ENCODE measurements around the gene UBB. TPM values are rescaled to one million over a fixed set of nuclear protein-coding genes. Genes with fewer than 3 reads are reported as not detected.

UBB gene
- total RNA-seq, 1 experiment from 2014 or later = 1,900 TPM

DNA sequence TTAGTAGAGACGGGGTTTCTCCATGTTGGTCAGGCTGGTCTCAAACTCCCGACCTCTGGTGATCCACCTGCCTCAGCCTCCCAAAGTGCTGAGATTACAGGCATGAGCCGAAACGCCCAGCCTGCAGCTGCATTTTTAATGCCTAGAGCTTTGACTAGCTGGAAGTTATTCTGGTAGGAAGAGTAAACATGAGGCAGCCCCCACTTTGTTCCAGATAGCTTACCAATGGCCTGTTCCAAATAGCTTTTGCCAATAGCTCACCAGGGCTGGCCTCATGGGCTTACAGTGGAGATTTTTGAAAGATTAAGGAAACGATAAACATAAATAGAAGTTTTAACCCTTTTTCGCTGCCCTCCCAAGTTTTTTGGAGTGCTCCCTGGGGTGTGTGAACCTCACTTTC, 44.3 kb downstream of the UBB start:
- Histone ChIP-seq H3K27me3 (replicated peaks; ENCODE audit: control insufficient read depth, insufficient read depth, low read length) (no peaks in the 10 kb centered on the region), H3K36me3 (ENCODE audit: control insufficient read depth, insufficient read depth, low read length) (no peaks in the 10 kb centered on the region), H3K4me3 (ENCODE audit: low read depth, low read length) (no peak overlapping the region), H3K9me3 (no peaks in the 10 kb centered on the region), H3K4me1 (no peaks in the 10 kb centered on the region)
- TF ChIP-seq, protein P1, sequence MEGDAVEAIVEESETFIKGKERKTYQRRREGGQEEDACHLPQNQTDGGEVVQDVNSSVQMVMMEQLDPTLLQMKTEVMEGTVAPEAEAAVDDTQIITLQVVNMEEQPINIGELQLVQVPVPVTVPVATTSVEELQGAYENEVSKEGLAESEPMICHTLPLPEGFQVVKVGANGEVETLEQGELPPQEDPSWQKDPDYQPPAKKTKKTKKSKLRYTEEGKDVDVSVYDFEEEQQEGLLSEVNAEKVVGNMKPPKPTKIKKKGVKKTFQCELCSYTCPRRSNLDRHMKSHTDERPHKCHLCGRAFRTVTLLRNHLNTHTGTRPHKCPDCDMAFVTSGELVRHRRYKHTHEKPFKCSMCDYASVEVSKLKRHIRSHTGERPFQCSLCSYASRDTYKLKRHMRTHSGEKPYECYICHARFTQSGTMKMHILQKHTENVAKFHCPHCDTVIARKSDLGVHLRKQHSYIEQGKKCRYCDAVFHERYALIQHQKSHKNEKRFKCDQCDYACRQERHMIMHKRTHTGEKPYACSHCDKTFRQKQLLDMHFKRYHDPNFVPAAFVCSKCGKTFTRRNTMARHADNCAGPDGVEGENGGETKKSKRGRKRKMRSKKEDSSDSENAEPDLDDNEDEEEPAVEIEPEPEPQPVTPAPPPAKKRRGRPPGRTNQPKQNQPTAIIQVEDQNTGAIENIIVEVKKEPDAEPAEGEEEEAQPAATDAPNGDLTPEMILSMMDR (IDR thresholded peaks at IDR 0.05; ENCODE audit: insufficient read depth in 1 of 2, low read depth in 1 of 2, low read length in 1 of 2, severe bottlenecking in 1 of 2, unreplicated experiment in 1 of 2) = no peak
- DNase-seq = no peak
- Mint-ChIP-seq H3K27me3 (ENCODE audit: insufficient read depth, unreplicated experiment) (no peaks in the 10 kb centered on the region), H3K36me3 (ENCODE audit: insufficient read depth, unreplicated experiment) (no peaks in the 10 kb centered on the region), H3K9me3 (ENCODE audit: unreplicated experiment) (no peaks in the 10 kb centered on the region), H3K27ac (ENCODE audit: unreplicated experiment) (no peak overlapping the region), H3K4me1 (ENCODE audit: low read depth, unreplicated experiment) (no peaks in the 10 kb centered on the region), H3K4me3 (ENCODE audit: unreplicated experiment) (no peak overlapping the region)
- intact Hi-C loops (cut with micrococcal nuclease; ENCODE audit: unreplicated experiment) = no loop called here
- no TSS peak for BruUV-seq (replicated peaks)
- CTCF ChIA-PET = interaction anchor here (1.1 kb wide), 1 partner anchor 13 kb away, joined by 3 read pairs; no protein-coding TSS in a partner anchor
- POLR2A ChIA-PET = interaction anchor here (1.3 kb wide), 1 partner anchor 13 kb away, joined by 3 read pairs; no protein-coding TSS in a partner anchor

DNA sequence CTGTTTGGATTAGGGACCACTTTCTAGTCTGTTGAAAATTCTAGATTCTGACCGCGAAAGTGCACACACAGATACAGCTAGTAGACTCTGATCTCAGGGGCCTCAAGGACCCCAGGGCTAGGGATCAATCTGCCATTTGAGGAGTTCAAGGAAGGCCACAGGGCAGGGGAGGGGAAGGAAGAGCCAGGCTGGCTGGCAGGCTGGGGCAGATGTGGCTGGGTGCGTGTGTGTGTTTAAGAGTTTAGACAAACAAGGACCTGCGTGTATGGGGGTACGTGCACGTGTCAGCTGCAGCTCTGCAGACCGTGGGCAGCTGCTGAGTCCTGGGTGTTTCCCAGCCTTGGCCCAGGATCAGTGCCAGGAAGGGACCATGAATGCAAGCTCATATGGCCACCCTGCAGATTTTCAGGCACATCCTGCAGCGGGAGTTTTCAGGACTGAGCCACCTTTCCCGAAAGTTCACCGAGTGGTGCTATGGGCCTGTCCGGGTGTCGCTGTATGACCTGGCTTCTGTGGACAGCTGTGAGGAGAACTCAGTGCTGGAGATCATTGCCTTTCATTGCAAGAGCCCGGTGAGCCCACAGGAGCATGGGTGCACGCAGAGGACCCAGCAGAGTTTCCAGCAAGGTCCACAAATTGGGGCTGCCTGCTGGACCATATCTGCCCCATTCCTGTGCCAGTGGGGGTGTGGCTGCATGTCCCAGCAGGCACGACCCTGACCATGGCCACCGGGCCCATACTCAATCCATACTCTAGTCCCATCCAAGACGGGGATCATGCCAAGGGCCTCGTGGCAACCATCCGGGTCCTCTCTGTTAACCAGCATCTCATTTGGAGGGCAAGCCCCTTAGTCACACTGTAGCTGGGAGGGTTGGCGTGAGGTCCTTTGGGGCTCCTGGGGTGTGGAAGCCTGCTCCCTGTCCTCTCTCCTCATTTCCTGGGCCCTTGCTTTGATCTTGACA, 45.1 kb downstream of the UBB start:
- Mint-ChIP-seq H3K27ac (ENCODE audit: unreplicated experiment) (no peak overlapping the region), H3K36me3 (ENCODE audit: insufficient read depth, unreplicated experiment) (no peaks in the 10 kb centered on the region), H3K27me3 (ENCODE audit: insufficient read depth, unreplicated experiment) (no peaks in the 10 kb centered on the region), H3K9me3 (ENCODE audit: unreplicated experiment) (no peaks in the 10 kb centered on the region), H3K4me1 (ENCODE audit: low read depth, unreplicated experiment) (no peaks in the 10 kb centered on the region), H3K4me3 (ENCODE audit: unreplicated experiment) (no peak overlapping the region)
- Histone ChIP-seq H3K36me3 (ENCODE audit: control insufficient read depth, insufficient read depth, low read length) (no peaks in the 10 kb centered on the region), H3K4me1 (no peaks in the 10 kb centered on the region), H3K9me3 (no peaks in the 10 kb centered on the region), H3K4me3 (ENCODE audit: low read depth, low read length) (no peak overlapping the region), H3K27me3 (replicated peaks; ENCODE audit: control insufficient read depth, insufficient read depth, low read length) (no peaks in the 10 kb centered on the region)
- TF ChIP-seq, protein P1 (IDR thresholded peaks at IDR 0.05; ENCODE audit: insufficient read depth in 1 of 2, low read depth in 1 of 2, low read length in 1 of 2, severe bottlenecking in 1 of 2, unreplicated experiment in 1 of 2) = no peak
- BruUV-seq (replicated peaks) = no TSS peak
- no peak for DNase-seq
- intact Hi-C loops (cut with micrococcal nuclease; ENCODE audit: unreplicated experiment) = no loop called here
- ChIA-PET POLR2A (interaction anchor here (1.3 kb wide), 1 partner anchor 12 kb away, joined by 3 read pairs; no protein-coding TSS in a partner anchor), CTCF (interaction anchor here (1.1 kb wide), 1 partner anchor 13 kb away, joined by 3 read pairs; no protein-coding TSS in a partner anchor)

DNA sequence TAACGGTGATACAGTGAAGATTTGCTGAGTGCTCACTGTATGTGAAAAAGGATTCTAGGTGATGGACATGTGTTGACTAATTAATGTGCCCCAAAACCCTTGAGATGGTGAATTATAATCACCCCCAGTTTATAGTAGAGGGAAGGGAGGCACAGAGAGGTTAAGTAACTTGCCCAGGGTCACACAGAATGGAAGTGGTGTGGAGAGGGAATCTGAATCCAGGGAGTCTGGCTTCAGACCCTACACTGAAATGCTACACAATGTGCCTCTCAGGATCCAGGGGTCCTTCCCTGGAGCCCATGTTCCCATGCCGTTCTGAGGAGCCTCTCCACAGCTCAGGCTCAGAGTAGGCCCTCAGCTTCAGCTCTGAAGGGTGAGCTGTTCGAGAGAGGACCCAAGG, 46.1 kb downstream of the UBB start:
- H3K9me3 ChIP-seq = no peaks in the 10 kb centered on the region
- no peaks in the 10 kb centered on the region for H3K4me1 ChIP-seq
- H3K4me3 ChIP-seq (ENCODE audit: low read depth, low read length) = no peak overlapping the region
- no TSS peak for BruUV-seq (replicated peaks)
- H3K36me3 Mint-ChIP-seq (ENCODE audit: insufficient read depth, unreplicated experiment) = no peaks in the 10 kb centered on the region
- no peak overlapping the region for H3K4me3 Mint-ChIP-seq (ENCODE audit: unreplicated experiment)
- H3K27me3 ChIP-seq (replicated peaks; ENCODE audit: control insufficient read depth, insufficient read depth, low read length) = no peaks in the 10 kb centered on the region
- ChIA-PET CTCF (interaction anchor here (1.0 to 2.2 kb wide), 4 partner anchors 12 to 95 kb away, joined by 3 to 25 read pairs (median 8); partner anchors contain the start of gene TRPV2), POLR2A (interaction anchor here (2.1 kb wide), 1 partner anchor 11 kb away, joined by 13 read pairs; no protein-coding TSS in a partner anchor)
- TF ChIP-seq, protein P1 (IDR thresholded peaks at IDR 0.05; ENCODE audit: insufficient read depth in 1 of 2, low read depth in 1 of 2, low read length in 1 of 2, severe bottlenecking in 1 of 2, unreplicated experiment in 1 of 2) = no peak
- intact Hi-C loops (cut with micrococcal nuclease; ENCODE audit: unreplicated experiment) = no loop called here
- DNase-seq = no peak
- H3K36me3 ChIP-seq (ENCODE audit: control insufficient read depth, insufficient read depth, low read length) = no peaks in the 10 kb centered on the region
- H3K27me3 Mint-ChIP-seq (ENCODE audit: insufficient read depth, unreplicated experiment) = no peaks in the 10 kb centered on the region
- H3K9me3 Mint-ChIP-seq (ENCODE audit: unreplicated experiment) = no peaks in the 10 kb centered on the region
- no peaks in the 10 kb centered on the region for H3K4me1 Mint-ChIP-seq (ENCODE audit: low read depth, unreplicated experiment)
- H3K27ac Mint-ChIP-seq (ENCODE audit: unreplicated experiment) = no peak overlapping the region
